Astrocyte (in vitro differentiated cells and primary cell): ENCODE results near the gene SULT2B1.

ENCODE experiments used
- EZH2 ChIP-seq: IDR thresholded peaks from 2 replicates; pipeline ENCODE4 v1.6.1; 2012; ENCODE audit warnings: mild to moderate bottlenecking, low read length, inconsistent platforms; ENCODE audit not compliant: insufficient read depth
- TF ChIP-seq, protein P1 (sequence below): IDR thresholded peaks from 2 replicates; pipeline ENCODE4 v1.5.1; 2011; ENCODE audit warnings: low read depth, mild to moderate bottlenecking, inconsistent platforms, low read length, moderate library complexity; ENCODE audit not compliant: insufficient read depth

DNA sequence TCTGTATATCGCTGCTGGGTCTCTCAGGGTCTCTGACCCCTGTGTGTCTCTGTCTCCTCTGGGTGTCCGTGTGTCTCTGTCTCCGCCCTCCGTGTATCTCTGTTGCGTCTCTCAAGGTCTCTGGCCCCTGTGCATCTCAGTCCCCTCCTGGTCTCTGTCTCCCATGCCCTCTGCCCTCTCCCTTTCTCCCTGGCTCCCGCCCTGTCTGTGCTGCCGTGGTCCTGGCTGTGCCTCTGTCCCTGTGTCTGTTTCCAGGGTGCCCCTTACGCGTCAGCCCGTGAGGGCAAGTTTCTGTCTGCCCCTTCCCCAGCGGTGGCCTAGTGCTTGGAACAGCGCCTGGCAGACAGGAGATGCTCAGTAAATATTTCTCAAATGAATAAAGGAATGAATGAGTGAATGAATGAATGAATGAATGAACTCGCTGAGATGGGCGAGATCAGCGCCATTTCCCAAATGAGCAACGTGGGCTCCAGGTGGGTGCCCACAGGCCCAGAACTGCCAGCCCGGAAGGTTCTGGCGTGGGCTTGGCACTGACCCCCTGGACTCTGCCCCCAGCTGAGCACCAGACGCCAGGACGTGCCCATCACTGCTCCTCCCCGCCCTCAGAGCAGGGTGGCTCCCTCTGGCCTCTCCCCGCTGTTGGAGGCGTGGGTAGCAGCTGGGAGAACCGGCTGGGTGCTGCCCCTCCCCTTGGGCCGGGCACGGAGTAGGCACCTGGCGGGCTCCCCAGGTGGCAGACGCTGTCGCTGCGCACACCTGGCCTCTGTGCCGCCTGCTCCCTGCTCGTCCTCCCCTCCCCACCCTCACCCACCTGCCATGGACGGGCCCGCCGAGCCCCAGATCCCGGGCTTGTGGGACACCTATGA lies at the start of gene SULT2B1:
- TF ChIP-seq, protein P1, sequence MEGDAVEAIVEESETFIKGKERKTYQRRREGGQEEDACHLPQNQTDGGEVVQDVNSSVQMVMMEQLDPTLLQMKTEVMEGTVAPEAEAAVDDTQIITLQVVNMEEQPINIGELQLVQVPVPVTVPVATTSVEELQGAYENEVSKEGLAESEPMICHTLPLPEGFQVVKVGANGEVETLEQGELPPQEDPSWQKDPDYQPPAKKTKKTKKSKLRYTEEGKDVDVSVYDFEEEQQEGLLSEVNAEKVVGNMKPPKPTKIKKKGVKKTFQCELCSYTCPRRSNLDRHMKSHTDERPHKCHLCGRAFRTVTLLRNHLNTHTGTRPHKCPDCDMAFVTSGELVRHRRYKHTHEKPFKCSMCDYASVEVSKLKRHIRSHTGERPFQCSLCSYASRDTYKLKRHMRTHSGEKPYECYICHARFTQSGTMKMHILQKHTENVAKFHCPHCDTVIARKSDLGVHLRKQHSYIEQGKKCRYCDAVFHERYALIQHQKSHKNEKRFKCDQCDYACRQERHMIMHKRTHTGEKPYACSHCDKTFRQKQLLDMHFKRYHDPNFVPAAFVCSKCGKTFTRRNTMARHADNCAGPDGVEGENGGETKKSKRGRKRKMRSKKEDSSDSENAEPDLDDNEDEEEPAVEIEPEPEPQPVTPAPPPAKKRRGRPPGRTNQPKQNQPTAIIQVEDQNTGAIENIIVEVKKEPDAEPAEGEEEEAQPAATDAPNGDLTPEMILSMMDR = no peak
- TF ChIP-seq EZH2 = no peak
